GM21619 (cell line): Measurements from ENCODE around the gene SYT2.

Experiments used
- ATAC-seq: cut with Tn5 transposase; IDR thresholded peaks from one replicate; pipeline ENCODE4 v1.9.1; 2021; ENCODE audit not compliant: unreplicated experiment

SYT2 gene

DNA sequence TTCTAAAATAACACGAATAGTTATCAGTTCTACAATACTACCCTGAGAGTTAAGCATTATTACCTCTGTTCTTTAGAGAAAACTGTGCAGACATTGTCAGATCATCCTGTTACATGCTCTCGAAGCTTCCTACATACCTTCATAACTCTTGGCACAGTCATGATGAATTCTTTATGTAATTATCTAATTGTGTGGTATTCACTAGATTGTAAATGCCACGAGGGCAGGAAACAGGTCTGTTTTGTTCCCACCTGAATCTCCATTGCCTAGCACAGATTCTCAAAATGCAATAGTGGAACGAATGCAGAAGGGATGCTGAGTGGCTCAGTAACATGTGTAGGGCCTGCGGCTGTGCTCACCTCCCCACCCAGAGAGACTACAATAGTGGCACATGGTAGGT is 3.4 kb downstream of the SYT2 start:
- ATAC-seq: no peak

DNA sequence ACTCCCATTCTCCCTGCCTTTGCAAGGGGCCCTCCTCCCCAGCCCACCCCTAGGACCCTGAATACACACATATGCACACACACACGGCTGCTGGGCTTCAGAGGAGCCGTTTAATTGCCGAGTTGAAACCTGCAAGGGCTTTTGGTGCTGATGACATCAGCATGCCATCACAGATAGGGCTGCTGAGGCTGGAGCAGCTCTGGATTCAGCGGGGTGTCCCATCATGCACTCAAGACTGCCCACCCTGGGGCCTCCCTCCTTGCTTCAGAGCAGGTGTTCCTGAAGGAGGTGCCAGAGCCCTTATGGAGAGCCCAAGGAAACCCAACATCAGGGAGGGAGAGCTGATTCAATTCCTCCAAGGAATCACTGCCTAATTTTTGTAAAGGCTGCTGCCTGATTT is 5.7 kb downstream of the SYT2 start:
- ATAC-seq: no peak

DNA sequence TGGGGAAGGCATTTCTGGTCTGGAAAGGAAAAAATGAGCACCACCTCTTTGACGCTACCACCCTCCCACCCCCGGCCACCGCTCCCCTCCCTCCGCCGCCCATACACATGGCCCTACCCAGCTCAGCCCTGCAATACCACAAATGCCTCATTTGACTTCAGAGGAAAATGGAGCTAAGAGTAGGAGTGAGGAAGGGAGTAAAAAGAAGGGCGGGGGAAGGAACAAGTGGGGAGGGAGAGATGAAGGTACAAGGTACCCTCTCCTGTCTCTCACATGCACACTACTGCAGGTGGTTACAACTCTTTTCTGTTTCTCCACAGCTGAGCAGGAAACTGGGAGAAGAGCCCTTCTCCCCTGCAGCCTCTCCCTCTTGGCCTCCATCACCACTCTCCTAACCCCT is 7.1 kb downstream of the SYT2 start:
- no peak for ATAC-seq

DNA sequence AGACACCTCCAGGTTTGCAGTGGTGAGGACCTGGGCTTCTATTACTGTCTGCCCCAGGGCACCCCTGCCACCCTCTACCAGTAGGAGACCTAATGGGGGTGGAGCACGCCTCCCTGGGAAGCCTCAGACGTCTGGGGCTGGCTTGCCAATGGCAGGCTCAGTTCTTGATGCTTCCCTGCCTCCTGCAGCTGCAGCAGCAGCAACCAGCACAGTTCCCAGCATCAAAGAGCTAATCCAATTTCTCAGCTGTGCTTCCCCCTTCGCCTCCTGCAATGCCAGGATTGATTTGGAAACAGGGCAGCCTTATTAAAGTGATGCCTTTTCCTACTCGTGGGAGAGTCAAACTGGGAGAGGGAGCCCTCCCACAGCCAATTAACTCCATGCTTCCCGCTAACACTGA is 8.2 kb downstream of the SYT2 start:
- ATAC-seq: no peak

DNA sequence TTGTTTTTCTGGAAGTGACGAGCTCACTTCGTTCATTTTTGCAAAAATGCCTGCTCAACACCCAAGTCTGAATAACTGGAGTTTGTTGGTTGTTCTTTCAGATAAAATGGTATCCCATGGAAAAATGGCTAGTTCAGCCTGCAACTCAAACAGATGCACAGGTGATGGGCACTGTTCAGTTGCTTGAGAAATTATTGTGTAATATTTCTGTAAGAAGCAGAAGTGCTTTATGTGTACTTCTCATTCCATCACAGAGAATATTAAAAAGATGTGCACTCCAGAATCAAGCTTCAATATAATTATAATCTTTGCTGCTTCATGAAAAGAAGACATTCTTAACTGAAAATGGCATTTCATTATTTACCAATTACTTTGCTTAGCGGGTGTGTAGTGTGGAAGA is 9.1 kb downstream of the SYT2 start:
- ATAC-seq: no peak

DNA sequence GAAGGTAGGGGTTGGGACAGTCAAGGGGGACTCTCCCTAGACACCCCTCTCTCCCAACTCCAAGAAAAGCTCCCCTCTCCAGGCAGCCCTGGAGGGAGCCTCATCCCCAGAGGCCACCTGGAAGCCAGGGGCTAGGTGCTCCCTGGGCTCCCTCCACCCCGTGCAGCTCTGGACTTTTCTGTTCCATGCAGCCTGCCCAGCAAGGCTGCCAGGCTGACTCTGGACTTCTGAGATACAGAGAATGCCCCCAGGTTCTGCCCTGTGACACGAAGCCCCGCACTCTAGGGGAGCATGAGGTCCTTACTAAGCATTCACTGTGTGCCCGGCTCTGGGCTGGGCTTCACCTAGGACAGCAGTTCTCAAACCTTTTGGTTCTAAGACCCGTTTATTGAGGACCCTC is 10.2 kb downstream of the SYT2 start:
- ATAC-seq: no peak

DNA sequence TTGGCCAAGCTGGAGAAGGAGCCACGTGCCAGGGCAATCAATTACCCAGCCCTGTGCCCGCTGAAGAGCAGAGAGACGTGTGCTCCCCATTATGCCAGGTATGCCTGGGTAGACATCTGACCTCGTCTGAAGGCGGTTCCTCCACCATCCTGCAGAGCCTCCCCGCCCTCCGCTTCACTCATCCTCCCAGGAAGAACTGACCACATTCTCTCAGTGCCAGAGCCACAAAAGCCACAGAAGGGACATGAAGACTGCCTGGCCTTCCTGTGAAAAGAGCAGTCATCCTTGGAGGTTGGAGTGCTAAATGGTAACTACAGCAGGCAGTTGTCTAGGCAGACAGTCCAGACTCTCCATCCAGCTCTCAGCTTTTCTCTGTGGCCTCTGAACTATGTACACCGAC is 12.0 kb downstream of the SYT2 start:
- no peak for ATAC-seq

DNA sequence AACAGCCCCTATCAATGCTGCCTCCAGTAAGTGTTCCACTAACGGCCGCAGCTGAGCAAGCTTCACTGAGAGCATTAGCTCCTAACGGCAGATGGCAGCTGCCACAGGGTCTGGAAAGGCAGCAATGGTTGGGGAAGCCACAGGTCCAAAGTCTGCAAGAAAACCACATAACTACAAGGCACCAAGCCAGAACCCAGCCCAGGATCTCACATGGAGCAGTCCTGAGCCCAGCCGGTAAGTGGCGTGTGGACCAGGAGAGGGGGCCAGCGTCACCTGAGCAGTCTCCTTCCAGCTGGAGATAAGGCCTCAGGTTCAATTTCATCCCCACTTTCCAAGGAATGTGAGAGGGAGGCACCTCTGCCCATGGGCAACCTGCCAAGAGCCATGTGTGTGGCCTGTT is 13.2 kb downstream of the SYT2 start:
- no peak for ATAC-seq

DNA sequence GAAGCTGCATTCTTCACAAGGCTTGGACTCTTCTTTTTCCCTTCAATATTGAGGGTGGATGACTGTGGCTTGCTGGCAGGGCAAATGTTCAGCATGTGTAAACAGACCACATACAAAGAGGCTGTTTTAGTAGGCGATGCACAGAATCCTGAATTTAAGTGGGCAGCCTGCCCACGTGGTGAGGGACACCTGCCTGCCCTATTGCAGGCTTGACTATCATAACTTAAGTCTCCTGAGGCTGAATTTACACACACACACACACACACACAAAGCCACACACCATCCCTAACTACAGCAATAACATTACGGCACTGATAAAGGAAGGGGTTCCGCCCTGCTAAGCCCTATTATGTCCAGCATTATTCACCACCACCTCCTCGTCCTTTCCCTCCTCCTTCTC is 15.9 kb downstream of the SYT2 start:
- no peak for ATAC-seq

DNA sequence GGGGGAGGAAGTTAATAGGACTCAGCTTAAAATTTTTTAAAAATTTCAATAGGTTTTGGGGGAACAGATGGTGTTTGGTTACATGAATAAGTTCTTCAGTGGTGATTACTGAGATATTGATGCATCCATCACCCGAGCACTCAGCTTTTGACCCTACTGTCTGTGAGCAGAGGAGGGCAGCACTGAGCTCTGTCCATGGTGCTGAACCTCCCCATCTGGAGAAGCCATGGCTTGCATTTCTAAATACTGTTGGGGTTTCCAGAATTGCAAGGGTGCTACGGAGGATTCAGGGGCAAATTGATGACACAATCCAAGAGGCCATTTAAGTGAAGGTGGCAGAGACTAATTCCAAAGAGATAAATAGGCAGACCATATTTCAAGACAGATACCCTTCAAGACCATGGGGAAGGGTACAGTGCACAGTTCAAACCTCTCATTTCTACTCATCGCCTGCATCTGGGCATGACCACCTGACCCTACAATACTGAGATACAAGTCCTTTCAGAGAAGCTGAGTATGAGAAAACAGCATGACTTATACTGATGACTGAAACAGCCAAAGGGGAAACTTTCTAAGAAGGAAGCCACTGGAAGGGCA is 17.2 kb downstream of the SYT2 start:
- no peak for ATAC-seq

DNA sequence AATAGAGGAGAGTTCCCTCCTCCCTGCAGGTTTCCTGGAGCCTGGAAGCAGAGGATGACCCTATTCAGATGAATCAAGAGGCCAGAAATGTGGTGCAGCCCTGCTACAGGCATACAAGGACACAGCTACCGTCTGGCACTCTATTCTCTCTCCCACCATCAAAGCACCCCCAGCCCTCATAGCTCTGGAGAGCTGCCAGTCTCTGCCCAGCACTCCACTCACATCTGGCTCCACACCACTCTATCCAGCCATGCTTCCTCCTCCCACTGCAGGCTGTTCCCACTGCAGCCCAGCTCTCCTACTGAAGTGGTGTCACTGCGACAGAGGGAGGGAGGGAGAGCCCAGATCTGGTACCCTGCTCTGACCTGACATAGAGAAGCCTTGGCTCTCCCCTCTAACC is 18.4 kb downstream of the SYT2 start:
- no peak for ATAC-seq

DNA sequence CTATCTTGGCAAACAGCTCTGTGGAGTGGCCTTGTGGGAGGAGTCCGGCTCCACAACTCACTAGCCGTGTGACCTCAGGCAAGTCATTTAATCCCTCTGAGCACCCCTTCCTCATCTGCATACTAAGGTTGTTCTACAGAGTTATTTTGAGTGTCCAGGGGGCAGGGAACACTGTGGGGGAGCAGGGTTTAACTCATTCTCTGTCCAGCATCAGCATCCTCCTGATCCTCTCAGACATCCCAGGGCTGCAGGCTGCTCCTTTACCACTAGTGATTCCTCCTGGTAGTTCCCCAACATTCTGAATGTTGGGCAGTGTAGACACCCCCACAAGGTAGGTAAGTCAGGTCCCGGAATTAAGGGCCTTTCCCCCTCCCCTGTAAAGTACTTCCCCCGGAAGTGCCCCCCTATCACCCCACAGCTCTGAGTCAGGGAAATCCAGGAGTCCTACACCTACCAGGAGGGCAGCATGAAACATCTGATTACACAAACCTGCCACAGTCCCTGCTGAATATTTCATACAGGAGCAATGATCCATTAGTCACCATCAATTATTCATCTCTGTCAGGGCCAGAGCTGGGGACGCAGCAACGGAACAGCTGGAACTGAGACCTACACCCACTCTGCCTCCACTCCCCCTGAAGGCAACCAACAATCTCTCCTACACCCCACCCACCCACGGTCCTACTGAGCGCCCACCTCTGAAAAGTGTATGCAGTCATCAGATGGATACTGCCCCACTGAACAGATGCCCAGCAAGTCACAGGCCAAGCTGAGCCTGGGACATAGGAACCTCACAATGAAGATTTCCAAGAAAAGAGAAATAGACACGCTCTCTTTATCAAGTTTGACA is 20.5 kb downstream of the SYT2 start:
- ATAC-seq: no peak

DNA sequence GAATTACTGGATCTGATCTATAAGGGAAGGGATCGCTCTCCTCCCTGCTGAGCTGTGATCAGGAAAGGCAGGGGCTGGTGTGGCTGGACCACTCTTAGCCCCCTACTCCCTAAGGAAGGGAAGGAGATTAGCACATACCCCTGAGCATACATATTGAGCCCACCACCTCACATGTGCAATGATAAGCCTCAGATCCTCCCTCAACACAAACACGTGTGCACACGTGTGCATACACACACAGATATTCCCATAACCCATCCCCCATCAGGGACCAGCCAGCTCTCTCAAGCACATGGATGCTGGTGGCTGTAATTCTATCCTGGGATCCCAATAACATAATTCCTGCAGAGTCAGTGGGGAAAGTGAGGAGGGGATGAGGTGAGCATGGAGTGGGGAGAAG is 21.2 kb downstream of the SYT2 start:
- no peak for ATAC-seq

DNA sequence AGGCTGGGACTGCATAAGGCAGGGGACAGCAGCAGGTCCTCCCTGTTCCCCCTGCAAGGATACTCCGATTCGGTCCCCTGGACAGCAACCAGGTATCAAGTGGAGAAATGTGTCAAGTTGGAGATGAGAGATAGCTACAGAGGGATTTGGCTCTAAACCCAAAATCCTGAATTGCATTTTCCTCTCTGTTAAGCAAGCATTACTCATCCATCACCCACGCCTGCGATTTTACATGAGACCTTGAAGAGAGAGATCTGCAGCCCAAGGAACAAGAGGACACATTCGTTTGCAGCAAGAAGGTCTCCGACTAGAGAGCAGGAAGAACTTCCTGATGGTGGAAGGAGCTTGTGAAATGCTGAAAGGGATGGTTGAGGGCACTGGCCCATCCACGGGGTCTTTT is 21.9 kb downstream of the SYT2 start:
- no peak for ATAC-seq

DNA sequence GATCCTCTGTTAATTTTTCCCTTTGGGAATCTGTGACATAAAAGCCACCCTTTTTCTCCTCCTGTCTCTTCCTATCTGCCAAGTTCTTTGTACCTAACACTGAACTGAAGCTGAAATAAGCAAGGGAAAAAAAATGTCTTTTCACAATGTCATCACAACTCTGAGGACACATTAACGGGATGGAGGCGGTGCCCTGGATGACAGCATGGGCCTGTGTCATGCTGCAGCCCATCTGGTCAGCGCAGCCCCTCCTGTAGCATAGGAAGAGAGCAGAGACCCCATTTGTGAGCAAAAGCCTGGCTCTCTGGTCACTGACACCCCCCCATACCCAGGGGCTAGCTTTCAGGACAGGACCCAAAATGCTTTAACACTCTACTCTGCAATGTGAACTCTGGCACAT is 22.5 kb downstream of the SYT2 start:
- ATAC-seq: no peak

DNA sequence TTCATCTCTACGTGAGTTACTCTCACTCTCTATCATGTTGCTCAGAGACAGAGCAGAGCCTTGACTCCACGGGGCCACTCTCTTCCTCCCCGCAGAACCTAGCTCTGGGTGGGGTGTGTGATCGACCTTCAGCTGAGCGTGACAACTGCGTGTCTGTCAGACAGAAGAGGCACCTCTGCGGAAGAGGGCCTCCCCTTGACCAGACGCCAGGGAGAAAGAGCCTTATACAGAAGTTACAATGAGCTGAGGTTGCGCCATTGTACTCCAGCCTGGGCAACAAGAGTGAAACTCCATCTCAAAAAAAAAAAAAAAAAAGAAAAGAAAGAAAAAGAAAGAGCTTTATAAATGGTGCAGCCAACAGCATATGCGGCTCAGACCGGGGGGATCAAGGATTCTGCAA is 22.9 kb downstream of the SYT2 start:
- ATAC-seq: no peak

DNA sequence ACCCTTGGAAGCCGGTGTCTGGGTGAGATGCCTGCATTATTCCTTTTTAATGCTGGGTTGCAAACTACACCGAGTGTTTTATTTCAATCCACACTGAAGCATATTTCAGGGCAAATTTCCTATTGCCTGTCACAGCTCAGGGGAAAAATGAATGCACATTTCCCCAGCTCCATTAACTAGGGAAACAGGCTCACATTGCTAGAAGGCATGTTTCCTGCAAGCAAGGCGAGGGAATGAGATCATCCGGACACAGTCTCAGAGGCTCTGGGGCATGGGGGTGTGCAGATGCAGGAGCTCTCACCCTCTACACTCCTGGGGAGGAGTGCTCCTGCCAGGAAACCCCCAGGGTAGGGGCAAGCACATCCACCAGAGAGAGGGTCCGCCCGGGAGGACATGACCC is 24.6 kb downstream of the SYT2 start:
- no peak for ATAC-seq

DNA sequence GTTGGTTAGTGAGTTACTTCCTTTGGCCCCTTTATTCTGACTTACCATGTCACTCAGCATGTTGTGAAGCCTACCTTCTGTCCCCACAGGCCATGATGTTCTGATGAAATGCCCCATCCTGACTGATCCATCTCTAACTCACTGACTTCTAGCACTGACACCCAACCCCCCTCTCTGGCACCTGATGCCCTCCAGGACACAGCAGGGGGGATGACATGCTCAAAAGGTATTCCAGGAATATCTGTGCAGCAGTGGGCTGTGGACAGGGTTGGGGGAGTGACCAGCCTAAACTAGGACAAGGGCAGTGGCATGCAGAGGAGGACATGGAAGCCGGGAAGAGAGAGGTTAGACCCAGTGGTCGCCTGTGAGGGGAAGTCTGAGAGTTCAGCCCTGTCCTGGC is 25.5 kb downstream of the SYT2 start:
- no peak for ATAC-seq

DNA sequence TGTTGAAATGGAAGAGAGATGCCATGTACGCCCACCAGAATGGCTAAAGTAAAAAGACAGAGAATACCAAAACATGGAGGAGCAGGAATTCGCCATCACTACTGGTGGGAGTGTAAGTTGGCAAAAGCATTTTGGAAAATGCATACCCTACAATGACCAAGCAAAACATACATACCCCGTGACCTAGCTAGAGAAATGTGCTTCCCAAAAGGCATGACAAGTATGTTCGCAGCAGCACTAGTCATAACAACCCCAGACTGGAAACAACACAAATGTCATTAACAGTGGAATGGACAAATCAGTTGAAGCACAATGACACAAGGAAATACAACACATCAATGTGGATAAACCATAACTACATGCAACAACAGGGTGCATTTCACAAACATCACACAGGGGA is 27.2 kb downstream of the SYT2 start:
- no peak for ATAC-seq

DNA sequence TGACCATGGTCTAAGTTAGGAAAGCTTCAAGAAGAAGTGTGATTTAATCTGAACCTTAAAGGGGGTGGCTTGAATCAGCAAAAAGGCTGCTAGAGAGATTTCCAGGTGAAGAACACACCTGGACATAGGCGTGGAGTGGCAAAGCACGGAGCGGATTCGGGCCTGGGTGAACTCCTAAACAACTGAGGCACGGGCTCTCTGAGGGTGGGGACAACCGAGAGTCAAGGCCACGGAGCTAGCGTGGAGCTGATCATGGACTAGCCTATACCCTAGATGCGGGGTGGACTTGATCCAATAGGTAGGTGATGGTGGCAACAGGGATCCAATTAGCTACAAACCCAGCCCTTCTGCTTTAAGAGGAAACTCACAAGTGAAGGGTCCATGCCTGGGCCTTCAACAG is 27.8 kb downstream of the SYT2 start:
- no peak for ATAC-seq

DNA sequence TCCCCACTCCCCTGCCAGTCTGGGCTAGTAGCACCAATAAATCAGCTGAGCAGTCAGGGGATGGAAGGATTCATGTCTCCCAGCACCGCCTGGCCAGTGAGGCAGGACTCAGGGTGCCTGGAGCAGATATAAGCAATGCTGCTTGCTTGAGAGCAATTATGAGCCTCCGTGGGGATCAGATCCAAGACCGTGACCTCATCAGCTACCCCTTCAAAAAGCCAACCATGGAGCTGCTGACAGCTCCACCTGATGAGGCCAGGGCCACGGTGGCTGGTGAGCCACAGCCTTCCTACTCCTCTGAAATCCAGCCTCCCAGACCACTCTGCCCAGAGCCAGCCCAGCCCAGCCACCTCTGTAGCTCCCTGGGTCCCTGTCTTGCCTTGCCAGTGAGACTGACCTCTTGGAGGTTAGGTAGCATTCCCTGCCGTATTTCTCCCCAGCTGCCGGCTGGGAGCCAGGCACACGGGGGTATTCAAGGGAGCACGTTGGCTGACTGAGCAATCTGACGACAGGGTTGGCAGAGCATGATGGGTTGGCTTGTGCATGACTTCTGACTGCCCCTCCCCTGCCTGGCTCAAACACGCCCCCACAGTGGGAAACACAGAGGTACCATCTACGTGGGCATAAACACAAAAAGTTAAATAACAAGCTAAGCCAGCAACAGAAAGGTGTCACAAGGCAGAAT is 28.4 kb downstream of the SYT2 start:
- ATAC-seq: no peak

DNA sequence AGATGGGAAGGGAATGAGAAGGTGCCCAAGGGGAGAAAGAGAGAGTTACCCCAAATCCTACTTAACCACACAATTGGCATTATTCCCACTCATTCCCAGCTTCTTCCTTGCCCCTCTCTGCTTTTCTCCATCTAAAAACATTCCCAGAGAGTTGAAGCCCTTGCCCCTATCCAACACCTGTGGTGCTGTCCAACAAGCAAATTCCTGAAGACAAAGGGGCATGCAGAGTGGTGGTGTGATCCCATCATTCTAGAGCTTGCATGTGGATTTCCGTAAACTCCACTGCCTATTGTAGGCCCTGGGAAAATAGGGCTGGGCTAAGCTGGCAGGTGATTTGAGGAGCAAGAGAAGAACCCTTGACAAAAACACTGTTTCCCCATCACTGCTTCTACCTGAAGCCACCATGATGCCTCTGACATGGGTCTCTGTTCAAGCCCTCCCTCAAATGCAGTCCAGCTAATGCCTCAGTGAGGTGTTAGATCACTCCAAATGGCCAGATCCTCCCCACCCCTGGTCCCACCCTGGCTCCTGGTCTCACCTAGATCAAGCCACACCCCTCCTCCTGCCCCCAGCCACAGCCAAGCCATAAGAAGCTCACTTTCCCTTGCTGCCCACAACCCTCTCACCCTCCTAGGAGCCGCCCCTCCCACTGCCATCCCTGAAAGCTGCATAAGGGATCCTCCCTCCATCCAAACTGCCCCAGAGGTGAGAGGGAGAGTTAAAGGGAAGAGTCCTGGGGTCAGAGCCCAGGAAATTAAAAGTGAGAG is 29.5 kb downstream of the SYT2 start:
- ATAC-seq: no peak
